Gastroesophageal sphincter (tissue), 4 donors: ENCODE measurements around the gene SMIM14. TPM values are rescaled to one million over a fixed set of nuclear protein-coding genes. Genes with fewer than 3 reads are reported as not detected.
"Not testable (repeated sequence)": the region's sequence is repeated elsewhere in the genome, so short reads cannot be mapped to it uniquely, and the experiment has no call there.

Experiments
- ATAC-seq: fragments of 150-250 bp; one replicate; pipeline ENCODE4 v1.9.1; 2016; ENCODE audit warnings: mild to moderate bottlenecking, moderate library complexity
- H3K27ac ChIP-seq, 4 donors: fragments of 200-600 bp; sonication (generic) in 3 of 4; 1 replicate in 3 of 4; 2 replicates in 1 of 4; pipeline ENCODE4 v1.5.1; 2016 to 2019
- H3K27me3 ChIP-seq: fragments of 200-600 bp; sonication (generic); one replicate; pipeline ENCODE4 v1.5.1; 2019
- H3K36me3 ChIP-seq, 2 donors: fragments of 200-600 bp; sonication (generic); one replicate each; pipeline ENCODE4 v1.5.1; 2019; ENCODE audit warnings: control low read depth in 1 of 2
- H3K4me1 ChIP-seq, 3 donors: fragments of 200-600 bp; sonication (generic); 1 replicate in 2 of 3; 2 replicates in 1 of 3; pipeline ENCODE4 v1.5.1; 2016 to 2019; ENCODE audit warnings: control low read depth in 2 of 3
- H3K4me3 ChIP-seq, 2 donors: fragments of 200-600 bp; sonication (generic); one replicate each; pipeline ENCODE4 v1.5.1; 2019; ENCODE audit warnings: mild to moderate bottlenecking in 1 of 2, moderate library complexity in 1 of 2
- H3K9me3 ChIP-seq, 3 donors: fragments of 200-600 bp; sonication (generic); one replicate each; pipeline ENCODE4 v1.5.1; 2017 to 2019; ENCODE audit warnings: control low read depth in 2 of 3
- CTCF ChIP-seq, 4 experiments: fragments of 200-600 bp in 2 of 4; fragments of 450-650 bp in 2 of 4; sonication (generic) in 1 of 4; IDR thresholded peaks; one replicate each; pipeline ENCODE4 v1.5.1; 2017 to 2019; ENCODE audit warnings: antibody characterized with exemption in 4 of 4, mild to moderate bottlenecking in 2 of 4, moderate library complexity in 2 of 4
- EP300 ChIP-seq: sonication (generic); formaldehyde crosslinking; IDR thresholded peaks from one replicate; pipeline ENCODE4 v1.6.1; 2017; ENCODE audit warnings: antibody characterized with exemption, mild to moderate bottlenecking
- POLR2A ChIP-seq, 2 donors: fragments of 450-650 bp; IDR thresholded peaks; one replicate each; pipeline ENCODE4 v1.6.1; 2017; ENCODE audit warnings: antibody characterized with exemption in 2 of 2, mild to moderate bottlenecking in 2 of 2, moderate library complexity in 1 of 2
- POLR2AphosphoS5 ChIP-seq: sonication (generic); formaldehyde crosslinking; IDR thresholded peaks from one replicate; pipeline ENCODE4 v1.6.1; 2017; ENCODE audit warnings: antibody characterized with exemption
- whole genome bisulfite sequencing, 2 donors: methylation state at CpG; one replicate each; pipeline ENCODE4 v1.1.5; 2018; ENCODE audit warnings: low coverage in 1 of 2; 5-methylcytosine and 5-hydroxymethylcytosine counted together
- total RNA-seq, 4 donors: library from RNA; depleted of rRNA; stranded (reverse); fragments of >200 nt; gene quantifications; one replicate each; pipeline ENCODE4 v1.1.0, GENCODE V29; 2016

SMIM14 gene
- total RNA-seq, 4 donors from 2014 or later = 32.9 to 70.4 (median 41.3) TPM

- H3K4me1 ChIP-seq = peaks cover 0 to 7% (median 0%) of the 10 kb centered on the region in 3 donors
- H3K27ac ChIP-seq = no peak overlapping the region
- 94 to 98% methylated on average over 5 of the region's 6 CpGs for WGBS, 2 donors
- H3K9me3 ChIP-seq = no peaks in the 10 kb centered on the region
- peaks cover 0 to 59% of the 10 kb centered on the region in 2 donors for H3K36me3 ChIP-seq
- no peak for ATAC-seq
- TF ChIP-seq CTCF (IDR thresholded peaks at IDR 0.05) (no peak), EP300 (no peak), POLR2A (IDR thresholded peaks at IDR 0.05) (no peak), POLR2AphosphoS5 (no peak)
- H3K4me3 ChIP-seq = no peak overlapping the region
- H3K27me3 ChIP-seq = no peaks in the 10 kb centered on the region
Observed at GRCh38 chr4:39518484-39518883, 120.2 kb downstream of the SMIM14 start.

- no peak for ATAC-seq
- Histone ChIP-seq H3K4me1 (peaks cover 0 to 2% (median 0%) of the 10 kb centered on the region in 3 donors), H3K9me3 (no peaks in the 10 kb centered on the region), H3K27ac (no peak overlapping the region), H3K27me3 (no peaks in the 10 kb centered on the region), H3K4me3 (no peak overlapping the region), H3K36me3 (peaks cover 0 to 79% of the 10 kb centered on the region in 2 donors)
- WGBS, 2 donors = 86 to 100% methylated on average over 2 of the region's 2 CpGs
- TF ChIP-seq POLR2AphosphoS5 (no peak), CTCF (IDR thresholded peaks at IDR 0.05) (no peak), POLR2A (IDR thresholded peaks at IDR 0.05) (no peak), EP300 (no peak)
Observed at GRCh38 chr4:39516407-39516966, 122.2 kb downstream of the SMIM14 start.

- H3K4me1 ChIP-seq, H3K27ac ChIP-seq, H3K4me3 ChIP-seq, ATAC-seq, H3K9me3 ChIP-seq, H3K27me3 ChIP-seq: not testable (repeated sequence)
- WGBS, 2 donors = 86 to 96% methylated on average over 1 to 10 of the region's 14 CpGs
- peaks cover 0 to 85% of the 10 kb centered on the region in 2 donors for H3K36me3 ChIP-seq
Observed at GRCh38 chr4:39515669-39516401, 122.8 kb downstream of the SMIM14 start.

- Histone ChIP-seq H3K27ac (no peak overlapping the region), H3K27me3 (no peaks in the 10 kb centered on the region), H3K4me1 (no peaks in the 10 kb centered on the region), H3K9me3 (no peaks in the 10 kb centered on the region), H3K4me3 (no peak overlapping the region), H3K36me3 (peaks cover 0 to 86% of the 10 kb centered on the region in 2 donors)
- no peak for ATAC-seq
- WGBS, 2 donors = 80 to 88% methylated on average over 4 of the region's 4 CpGs
- TF ChIP-seq POLR2AphosphoS5 (no peak), POLR2A (IDR thresholded peaks at IDR 0.05) (no peak), CTCF (IDR thresholded peaks at IDR 0.05) (no peak), EP300 (no peak)
Observed at GRCh38 chr4:39514888-39515401, 123.7 kb downstream of the SMIM14 start.

GRCh38 chr4:39514266-39514665 is 124.4 kb downstream of the SMIM14 start:
- H3K27me3 ChIP-seq, H3K9me3 ChIP-seq, H3K4me3 ChIP-seq, H3K27ac ChIP-seq, H3K4me1 ChIP-seq, ATAC-seq: not testable (repeated sequence)
- WGBS, 2 donors = 88% methylated on average over 1 of the region's 1 CpG; no CpG with 5 or more reads in 1 of the 2 donors
- H3K36me3 ChIP-seq = peaks cover 0 to 86% of the 10 kb centered on the region in 2 donors
